Esophagus muscularis mucosa (tissue), 4 donors: ENCODE results near the gene NFKB2.

ENCODE experiments used
- EP300 ChIP-seq: sonication (generic); formaldehyde crosslinking; IDR thresholded peaks from one replicate; pipeline ENCODE4 v1.6.1; 2017; ENCODE audit warnings: antibody characterized with exemption
- POLR2A ChIP-seq: fragments of 450-650 bp; IDR thresholded peaks from one replicate; pipeline ENCODE4 v1.6.1; 2017; ENCODE audit warnings: antibody characterized with exemption, moderate library complexity, mild to moderate bottlenecking, low read depth
- TF ChIP-seq, protein P1 (sequence below), 3 experiments: fragments of 200-600 bp in 2 of 3; fragments of 450-650 bp in 1 of 3; sonication (generic) in 2 of 3; IDR thresholded peaks; one replicate each; pipeline ENCODE4 v1.5.1; 2017 to 2019; ENCODE audit warnings: antibody characterized with exemption in 3 of 3, mild to moderate bottlenecking in 2 of 3, moderate library complexity in 1 of 3

DNA sequence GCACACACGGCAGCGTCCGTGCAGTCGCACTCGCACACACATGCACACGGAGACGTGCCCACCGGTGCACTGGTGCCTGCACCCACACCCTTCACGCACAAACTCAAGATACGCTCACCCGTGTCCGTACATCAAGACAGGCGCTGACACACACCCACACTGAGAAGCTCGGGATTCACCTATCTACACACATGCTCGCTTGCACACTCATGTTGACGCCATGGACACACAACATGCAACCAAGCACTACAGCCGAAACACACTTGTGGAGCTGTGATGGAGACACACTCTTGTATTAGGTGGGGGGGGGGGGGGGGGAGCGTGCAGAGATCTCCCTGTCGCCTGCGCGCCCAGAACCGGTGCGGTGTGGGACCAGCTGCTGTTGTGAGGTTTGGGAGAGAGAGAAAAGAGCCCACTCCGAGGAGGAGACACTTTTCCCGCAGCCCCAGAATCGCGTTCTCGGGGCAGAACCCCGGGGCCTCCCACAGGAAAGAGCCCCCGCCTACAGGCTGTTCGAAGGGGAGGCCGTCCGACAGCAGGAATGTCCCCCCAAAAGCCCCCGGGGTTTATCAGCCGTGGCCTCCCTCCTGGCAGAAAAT is 605 bp upstream of the NFKB2 start:
- TF ChIP-seq, protein P1, sequence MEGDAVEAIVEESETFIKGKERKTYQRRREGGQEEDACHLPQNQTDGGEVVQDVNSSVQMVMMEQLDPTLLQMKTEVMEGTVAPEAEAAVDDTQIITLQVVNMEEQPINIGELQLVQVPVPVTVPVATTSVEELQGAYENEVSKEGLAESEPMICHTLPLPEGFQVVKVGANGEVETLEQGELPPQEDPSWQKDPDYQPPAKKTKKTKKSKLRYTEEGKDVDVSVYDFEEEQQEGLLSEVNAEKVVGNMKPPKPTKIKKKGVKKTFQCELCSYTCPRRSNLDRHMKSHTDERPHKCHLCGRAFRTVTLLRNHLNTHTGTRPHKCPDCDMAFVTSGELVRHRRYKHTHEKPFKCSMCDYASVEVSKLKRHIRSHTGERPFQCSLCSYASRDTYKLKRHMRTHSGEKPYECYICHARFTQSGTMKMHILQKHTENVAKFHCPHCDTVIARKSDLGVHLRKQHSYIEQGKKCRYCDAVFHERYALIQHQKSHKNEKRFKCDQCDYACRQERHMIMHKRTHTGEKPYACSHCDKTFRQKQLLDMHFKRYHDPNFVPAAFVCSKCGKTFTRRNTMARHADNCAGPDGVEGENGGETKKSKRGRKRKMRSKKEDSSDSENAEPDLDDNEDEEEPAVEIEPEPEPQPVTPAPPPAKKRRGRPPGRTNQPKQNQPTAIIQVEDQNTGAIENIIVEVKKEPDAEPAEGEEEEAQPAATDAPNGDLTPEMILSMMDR (IDR thresholded peaks at IDR 0.05) = no peak
- no peak for TF ChIP-seq EP300
- no peak for TF ChIP-seq POLR2A
